ENCODE data around the gene WIZ.

DNA sequence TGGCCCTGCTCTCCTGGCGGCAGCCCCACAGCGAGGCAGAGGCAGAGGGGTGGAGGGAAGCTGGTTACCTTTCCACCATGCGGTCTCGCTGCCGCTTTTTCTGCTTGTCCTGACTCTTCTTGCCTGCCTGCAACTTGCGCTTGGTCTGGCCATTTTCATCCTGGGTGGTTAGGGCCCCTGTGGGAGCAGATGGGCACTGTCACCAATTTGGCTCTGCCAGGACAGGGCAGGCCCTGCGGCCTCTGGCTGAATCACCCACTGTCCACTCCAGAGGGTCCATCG lies 50.6 kb downstream of the WIZ start:
- TF ChIP-seq FOXM1 (IDR thresholded peaks at IDR 0.05; ENCODE audit: borderline replicate concordance, low read depth) (no peak), CREB1 (IDR thresholded peaks at IDR 0.05; ENCODE audit: low read depth) (no peak), CEBPB (IDR thresholded peaks at IDR 0.05) (no peak), REST (IDR thresholded peaks at IDR 0.05; ENCODE audit: low read depth) (no peak), NFIC (IDR thresholded peaks at IDR 0.05) (no peak), ZBTB7A (IDR thresholded peaks at IDR 0.05; ENCODE audit: low read depth) (no peak), TCF12 (IDR thresholded peaks at IDR 0.05; ENCODE audit: low read depth) (no peak), EP300 (IDR thresholded peaks at IDR 0.05; ENCODE audit: borderline replicate concordance) (no peak), USF1 (IDR thresholded peaks at IDR 0.05) (no peak)
